Aorta (tissue), 5 donors: ENCODE data around the gene PLEKHA7. TPM values are rescaled to one million over a fixed set of nuclear protein-coding genes. Genes with fewer than 3 reads are reported as not detected.
A peak's percentile ranks its signal among the peaks of the same experiment; 100 is the strongest.

Experiments
- ATAC-seq: fragments of 200-7000 bp; cut with Tn5 transposase; one replicate; pipeline ENCODE4 v1.9.1; 2022; ENCODE audit warnings: moderate library complexity; ENCODE audit not compliant: low FRiP score
- DNase-seq, 2 donors: peaks; one replicate each; pipeline ENCODE4 v3.0.0-alpha.2; 2020
- H3K27ac ChIP-seq, 2 donors: one replicate each; pipeline ENCODE4 v1.5.1; 2013; ENCODE audit warnings: low read length in 2 of 2, mild to moderate bottlenecking in 2 of 2, moderate library complexity in 2 of 2, control low read depth in 1 of 2, inconsistent platforms in 1 of 2, low read depth in 1 of 2
- H3K27me3 ChIP-seq, 2 donors: one replicate each; pipeline ENCODE4 v1.6.1; 2013; ENCODE audit warnings: control low read depth in 1 of 2, low read length in 1 of 2, mild to moderate bottlenecking in 1 of 2, moderate library complexity in 1 of 2; ENCODE audit not compliant: insufficient read depth in 2 of 2, control insufficient read depth in 1 of 2
- H3K36me3 ChIP-seq, 2 donors: one replicate each; pipeline ENCODE4 v1.6.1; 2013; ENCODE audit warnings: control low read depth in 1 of 2, low read length in 1 of 2, mild to moderate bottlenecking in 1 of 2; ENCODE audit not compliant: insufficient read depth in 2 of 2, control insufficient read depth in 1 of 2
- H3K4me1 ChIP-seq, 2 donors: one replicate each; pipeline ENCODE4 v1.6.1; 2013; ENCODE audit warnings: low read length in 2 of 2, control low read depth in 1 of 2, mild to moderate bottlenecking in 1 of 2, moderate library complexity in 1 of 2; ENCODE audit not compliant: insufficient read depth in 2 of 2, control insufficient read depth in 1 of 2
- H3K4me3 ChIP-seq, 2 donors: one replicate each; pipeline ENCODE4 v1.5.1; 2013; ENCODE audit warnings: low read length in 2 of 2, control low read depth in 1 of 2, mild to moderate bottlenecking in 1 of 2
- H3K9me3 ChIP-seq: one replicate; pipeline ENCODE4 v1.6.1; 2013; ENCODE audit warnings: mild to moderate bottlenecking, low read length; ENCODE audit not compliant: control insufficient read depth
- WGBS, 2 donors: extraction: QIAGEN DNeasy Blood & Tissue Kit; methylation state at CpG; one replicate each; pipeline ENCODE4 v1.1.7; 2013; 5-methylcytosine and 5-hydroxymethylcytosine counted together
- intact Hi-C, 2 donors: fragments of 100-400 bp; cut with DNase I; formaldehyde crosslinking; loops; one replicate each; pipeline versions ENCODE4 v1.14.2 to v1.15.0; 2022
- polyA plus RNA-seq, 2 donors: library from polyadenylated mRNA; stranded (reverse); fragments of 200-250 nt; gene quantifications; one replicate each; pipeline ENCODE4 v1.2.3, GENCODE V29; 2013
- total RNA-seq, 2 donors: library from RNA; stranded (reverse); fragmentation: NEBNext Ultra II Directional; extraction: Animal tissue kit (Norgen Biotek cat#: 25700); gene quantifications; one replicate each; pipeline ENCODE4 v1.2.1, GENCODE V29; 2021
- donor health status: healthy with polysubstance abuse.
- donor health status: Bipolar disorder and iron deficiency.
- donor health status: DM: no; HTN: no; CAD: no.
- donor health status: DM: no; HTN: no; CAD: no.
- donor health status: DM: yes; HTN: yes; CAD: no.

PLEKHA7 gene
- total and polyA plus RNA-seq, 4 donors, result 5.9 to 17.1 (median 11.9) TPM

DNA sequence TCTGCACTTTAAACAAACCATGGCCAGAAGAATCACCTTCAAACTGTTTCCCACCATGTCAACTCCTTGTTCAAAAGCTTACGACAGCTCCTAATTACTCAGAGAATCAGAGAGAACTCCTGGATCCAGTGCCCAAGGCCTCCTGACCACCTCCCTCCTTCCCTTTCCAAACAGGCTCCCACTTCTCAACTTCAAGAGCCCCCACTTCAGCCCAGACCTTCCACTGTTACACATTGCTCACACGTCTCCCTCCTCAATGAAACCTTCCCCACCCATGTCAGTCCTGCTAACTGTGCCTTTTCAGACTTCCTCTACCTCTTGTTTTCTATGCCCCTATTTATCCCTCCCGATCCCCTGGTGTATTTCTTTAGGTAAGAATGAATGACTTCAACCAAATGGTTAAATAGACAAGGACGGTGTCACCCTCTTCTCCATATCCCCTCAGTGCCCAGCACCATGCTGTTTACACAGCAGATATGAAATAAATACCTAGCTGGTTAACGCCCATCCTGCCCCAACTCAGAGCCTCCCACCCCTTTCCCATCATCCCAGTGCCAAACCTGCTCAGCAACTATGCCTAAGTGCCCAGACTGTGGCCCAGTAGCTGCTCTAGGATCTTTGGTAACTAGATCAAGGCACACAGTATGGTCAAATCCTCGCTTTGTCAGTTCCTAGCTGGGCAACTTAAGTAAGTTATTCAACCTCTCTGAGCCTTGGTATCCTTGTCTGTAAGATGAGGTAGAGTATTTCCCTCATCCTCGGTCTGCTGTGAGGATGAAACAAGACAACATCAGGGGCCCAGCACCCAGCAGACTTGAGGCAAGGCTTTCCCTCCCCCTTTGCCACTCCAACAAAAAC is 36.8 kb downstream of the PLEKHA7 start:
- ATAC-seq, result no peak
- H3K27me3 ChIP-seq, result no peaks in the 10 kb centered on the region
- no peaks in the 10 kb centered on the region for H3K4me1 ChIP-seq
- no peak overlapping the region for H3K27ac ChIP-seq
- intact Hi-C loops, result no loop called here
- DNase-seq, result no peak
- no peaks in the 10 kb centered on the region for H3K9me3 ChIP-seq
- WGBS, 2 donors, result 91 to 92% methylated on average over 7 of the region's 7 CpGs
- no peaks in the 10 kb centered on the region for H3K36me3 ChIP-seq
- H3K4me3 ChIP-seq, result no peak overlapping the region

DNA sequence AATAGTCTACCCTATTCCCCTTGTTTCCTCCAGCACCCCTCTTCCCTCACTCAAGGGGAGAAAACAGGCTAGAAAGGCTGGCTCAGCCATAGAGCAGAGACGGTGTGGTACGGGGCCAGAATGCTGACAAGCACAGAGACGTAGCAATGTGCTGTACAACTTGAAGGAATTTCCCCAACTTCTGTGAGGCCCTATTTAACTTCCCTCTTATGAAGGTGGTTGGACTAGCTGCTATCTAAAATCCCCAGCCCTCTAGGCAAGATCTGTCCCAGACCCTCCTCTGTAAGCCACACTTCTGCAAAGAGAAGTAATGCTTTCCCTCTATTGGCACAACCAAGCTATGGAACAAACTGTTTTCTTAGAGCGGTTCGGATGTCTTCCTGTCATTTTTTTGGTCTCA is 37.8 kb downstream of the PLEKHA7 start:
- DNase-seq (no peak), ATAC-seq (no peak)
- no peaks in the 10 kb centered on the region for H3K9me3 ChIP-seq
- intact Hi-C loops, result no loop called here
- WGBS, 2 donors, result 75 to 80% methylated on average over 5 of the region's 5 CpGs
- H3K4me3 ChIP-seq, result no peak overlapping the region
- H3K4me1 ChIP-seq, result no peaks in the 10 kb centered on the region
- no peak overlapping the region for H3K27ac ChIP-seq
- H3K27me3 ChIP-seq, result no peaks in the 10 kb centered on the region
- H3K36me3 ChIP-seq, result no peaks in the 10 kb centered on the region

DNA sequence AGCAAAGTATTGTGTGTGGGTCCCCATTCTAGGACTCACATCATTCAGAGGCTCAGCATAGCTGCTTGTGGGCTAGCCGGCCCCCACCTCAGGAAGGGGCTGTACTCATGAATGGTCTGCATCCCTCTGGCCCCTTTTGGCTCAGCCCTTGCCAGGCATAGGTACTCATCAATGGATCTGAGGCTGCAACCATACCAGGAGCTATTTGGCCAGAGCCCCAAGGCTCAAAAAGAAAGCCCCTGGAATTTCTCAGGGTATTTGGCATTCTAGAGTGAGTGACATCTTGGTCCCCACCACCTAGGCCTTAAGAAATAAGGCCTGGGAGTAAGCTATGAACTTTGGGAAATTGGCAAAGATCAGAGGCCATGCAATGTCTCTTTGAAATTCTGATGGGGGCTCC is 38.3 kb downstream of the PLEKHA7 start:
- H3K27ac ChIP-seq, result no peak overlapping the region
- intact Hi-C loops, result no loop called here
- ATAC-seq (no peak), DNase-seq (no peak)
- no peaks in the 10 kb centered on the region for H3K27me3 ChIP-seq
- WGBS, 2 donors, result 74 to 89% methylated on average over 1 of the region's 1 CpG
- no peaks in the 10 kb centered on the region for H3K4me1 ChIP-seq
- no peaks in the 10 kb centered on the region for H3K36me3 ChIP-seq
- H3K4me3 ChIP-seq, result no peak overlapping the region
- H3K9me3 ChIP-seq, result no peaks in the 10 kb centered on the region

DNA sequence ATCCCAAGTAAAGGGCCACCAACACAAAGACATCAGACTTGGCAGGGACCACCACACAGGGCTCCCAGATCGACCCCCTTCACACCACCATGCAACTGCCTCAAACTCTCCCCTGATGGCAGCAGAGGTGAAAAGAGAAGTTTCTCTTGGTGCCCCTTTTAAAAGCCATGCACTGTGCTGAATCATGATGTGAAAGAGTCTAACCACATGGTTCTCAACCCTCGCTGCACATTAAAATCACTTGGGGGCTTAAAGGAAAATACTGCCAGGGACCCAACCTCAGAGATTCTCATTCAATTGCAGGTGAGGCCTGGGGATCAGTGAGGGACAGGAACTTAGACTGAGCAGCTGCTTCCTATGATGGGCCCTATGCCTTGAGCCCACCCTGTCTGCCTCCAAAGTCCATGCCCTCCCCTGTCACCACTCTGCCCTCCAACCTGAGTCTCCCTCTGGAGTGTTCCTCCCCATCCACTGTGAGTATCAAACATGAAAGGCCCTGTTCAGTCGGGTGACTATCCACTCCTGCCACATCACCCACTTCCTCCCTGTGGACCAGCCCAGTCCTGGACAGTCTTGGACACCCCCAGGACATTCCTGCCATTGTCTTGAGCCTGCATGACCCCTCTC is 40.8 kb downstream of the PLEKHA7 start:
- Histone ChIP-seq H3K36me3 (no peaks in the 10 kb centered on the region), H3K27ac (no peak overlapping the region), H3K4me1 (no peaks in the 10 kb centered on the region), H3K9me3 (no peaks in the 10 kb centered on the region), H3K27me3 (no peaks in the 10 kb centered on the region), H3K4me3 (no peak overlapping the region)
- WGBS, 2 donors, result 90 to 93% methylated on average over 3 of the region's 3 CpGs
- ATAC-seq (peak; percentile 31), DNase-seq (no peak)
- intact Hi-C loops, result no loop called here

DNA sequence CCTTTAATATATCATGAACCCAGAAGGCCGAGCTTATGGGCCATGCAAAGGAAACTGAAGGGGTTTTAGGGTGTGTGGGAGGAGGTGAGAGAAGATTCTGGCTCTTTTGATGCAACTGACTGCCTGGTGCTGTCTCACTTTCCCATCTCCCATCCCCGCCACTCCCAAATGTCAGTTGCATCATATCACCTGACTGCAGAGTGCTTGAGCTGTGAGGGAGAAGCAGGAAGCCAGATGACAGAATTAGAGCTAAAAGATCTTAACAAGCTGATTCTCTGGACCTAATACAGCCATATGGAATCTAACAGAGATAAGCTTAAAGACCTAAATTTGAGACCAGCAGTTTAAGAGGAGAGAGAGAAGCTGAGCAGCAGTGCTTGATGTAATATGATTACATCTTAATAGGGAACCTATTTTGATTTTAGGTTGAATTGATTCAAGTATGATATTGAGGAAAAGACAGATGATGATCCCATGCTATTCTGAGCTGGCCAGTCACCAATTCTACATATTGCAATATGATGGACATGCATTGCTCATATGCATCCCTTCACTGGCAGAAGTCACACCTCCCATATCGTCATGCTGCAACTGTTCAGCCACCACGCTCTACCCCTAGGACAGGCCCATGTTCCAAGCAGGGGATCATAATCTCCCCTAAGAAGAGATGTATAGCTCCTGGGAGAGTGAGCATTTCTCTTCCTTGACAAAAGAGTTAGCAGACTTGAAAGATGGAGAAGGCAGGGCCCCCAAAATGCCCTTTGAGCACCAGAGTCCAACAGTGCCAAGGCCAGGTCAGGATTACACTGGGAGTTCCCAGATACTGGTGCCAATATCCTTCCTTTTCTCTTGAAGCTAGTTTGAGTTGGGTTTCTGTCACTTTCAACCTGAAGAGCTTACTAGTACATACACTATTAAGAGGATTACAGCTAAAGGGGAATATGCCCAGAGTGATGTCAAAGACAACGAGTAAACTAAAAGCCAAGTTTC is 44.9 kb downstream of the PLEKHA7 start:
- H3K4me1 ChIP-seq, result no peaks in the 10 kb centered on the region

DNA sequence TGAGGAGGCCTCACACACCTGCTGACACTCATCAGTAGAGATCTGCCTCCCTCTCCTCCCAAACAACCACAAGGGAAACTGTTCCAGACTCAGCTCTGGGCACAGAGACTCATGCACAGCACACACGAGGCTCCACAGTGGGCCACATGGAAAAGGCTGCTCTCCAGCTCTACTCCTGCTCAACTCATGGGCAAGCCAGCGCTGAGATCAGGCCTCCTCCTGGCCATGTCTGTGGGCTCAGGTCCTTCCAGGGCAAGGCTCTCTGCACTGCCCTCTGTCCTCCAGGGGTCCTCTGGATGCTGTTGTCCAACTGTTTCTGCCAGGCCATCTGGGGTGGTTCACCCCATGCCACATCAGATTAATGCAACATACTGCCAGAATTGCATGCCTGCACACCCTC is 46.0 kb downstream of the PLEKHA7 start:
- Histone ChIP-seq H3K9me3 (no peaks in the 10 kb centered on the region), H3K27ac (no peak overlapping the region)
- intact Hi-C loops, result no loop called here

More for the DNA sequence above, 44.9 kb downstream of the PLEKHA7 start:
- WGBS, 2 donors, result 72 to 79% methylated on average over 5 of the region's 5 CpGs
- DNase-seq (no peak), ATAC-seq (no peak)
- intact Hi-C loops, result no loop called here
- no peaks in the 10 kb centered on the region for H3K9me3 ChIP-seq
- no peak overlapping the region for H3K4me3 ChIP-seq
- H3K27me3 ChIP-seq, result no peaks in the 10 kb centered on the region
- H3K27ac ChIP-seq, result no peak overlapping the region
- no peaks in the 10 kb centered on the region for H3K36me3 ChIP-seq

DNA sequence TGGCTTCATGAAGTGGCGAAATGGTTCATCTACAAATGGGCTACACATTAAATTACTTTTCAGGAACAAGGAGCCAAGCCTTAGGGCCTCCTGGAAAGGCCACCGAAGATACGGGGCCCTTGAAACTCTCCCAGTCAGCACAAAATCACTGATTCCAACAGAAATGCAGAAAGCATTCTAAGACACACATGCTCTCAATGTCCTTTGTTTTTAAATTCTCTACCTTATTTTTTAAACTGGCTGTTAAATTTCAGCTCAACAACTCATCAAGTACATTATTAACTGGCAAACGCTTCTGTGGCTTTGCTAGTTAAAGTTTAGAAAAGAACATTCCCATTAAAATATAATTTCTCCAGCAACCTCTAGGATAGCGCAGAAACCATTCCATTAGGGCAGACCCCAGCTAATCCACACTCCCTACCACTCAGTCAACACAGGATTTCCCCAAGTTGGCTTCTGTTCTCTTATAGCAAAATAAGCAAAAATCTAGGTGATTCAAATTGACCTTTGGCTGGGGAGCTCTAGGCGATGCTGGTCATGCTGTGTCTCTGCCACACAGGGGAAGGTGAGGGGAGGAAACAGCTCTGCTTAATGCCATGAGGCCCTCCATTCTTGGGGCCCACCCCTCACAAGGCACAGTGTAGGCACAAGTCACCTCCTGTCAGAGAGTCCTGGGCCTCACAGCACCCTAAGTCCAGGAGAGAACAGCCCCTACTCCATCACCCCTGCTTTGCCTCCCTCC is 47.1 kb downstream of the PLEKHA7 start:
- 89% methylated on average over 6 of the region's 6 CpGs for WGBS, 2 donors
- DNase-seq, result no peak
- no peak for ATAC-seq
- Histone ChIP-seq H3K9me3 (no peaks in the 10 kb centered on the region), H3K27me3 (no peaks in the 10 kb centered on the region), H3K36me3 (no peaks in the 10 kb centered on the region), H3K4me3 (no peak overlapping the region), H3K4me1 (no peaks in the 10 kb centered on the region), H3K27ac (no peak overlapping the region)
- intact Hi-C loops, result no loop called here

More for the DNA sequence above, 46.0 kb downstream of the PLEKHA7 start:
- DNase-seq (no peak), ATAC-seq (no peak)
- 81 to 82% methylated on average over 2 of the region's 2 CpGs for WGBS, 2 donors
- Histone ChIP-seq H3K36me3 (no peaks in the 10 kb centered on the region), H3K4me1 (no peaks in the 10 kb centered on the region), H3K27me3 (no peaks in the 10 kb centered on the region), H3K4me3 (no peak overlapping the region)

DNA sequence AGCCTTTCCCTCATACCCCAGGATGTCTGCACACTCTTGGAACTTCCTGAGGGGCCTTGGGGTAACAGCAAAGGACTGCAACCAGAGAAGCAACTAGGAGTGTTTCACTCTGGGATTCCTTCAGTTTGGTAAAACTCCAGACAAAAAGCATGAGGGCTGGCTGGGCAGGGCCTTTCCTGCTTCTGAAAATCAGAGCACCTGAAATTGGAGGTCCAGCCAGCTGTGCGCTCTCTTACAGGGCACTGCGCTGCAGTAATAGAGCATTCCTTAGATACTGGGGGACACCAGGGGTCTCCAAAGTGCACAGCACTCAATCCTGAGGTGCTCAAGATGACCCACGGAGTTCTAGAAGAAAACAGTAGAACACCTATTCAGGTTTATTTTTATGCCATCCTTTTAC is 49.7 kb downstream of the PLEKHA7 start:
- ATAC-seq, result no peak
- intact Hi-C loops, result no loop called here
- no peak for DNase-seq
- WGBS, 2 donors, result 97 to 100% methylated on average over 3 of the region's 3 CpGs
- Histone ChIP-seq H3K36me3 (no peaks in the 10 kb centered on the region), H3K9me3 (no peaks in the 10 kb centered on the region), H3K4me3 (no peak overlapping the region), H3K4me1 (no peaks in the 10 kb centered on the region), H3K27me3 (no peaks in the 10 kb centered on the region), H3K27ac (no peak overlapping the region)
